GM18502 (cell line): Measurements from ENCODE around the gene ZNF785.

Experiments used
- ATAC-seq: cut with Tn5 transposase; IDR thresholded peaks from one replicate; pipeline ENCODE4 v1.9.1; 2021; ENCODE audit warnings: mild to moderate bottlenecking; ENCODE audit not compliant: unreplicated experiment, poor library complexity

Gene ZNF785

GRCh38 chr16:30567160-30567990 lies 18.1 kb downstream of the ZNF785 start:
- no peak for ATAC-seq

GRCh38 chr16:30566531-30566930 lies 19.0 kb downstream of the ZNF785 start:
- no peak for ATAC-seq

- ATAC-seq = no peak
Observed at GRCh38 chr16:30565984-30566383, 19.5 kb downstream of the ZNF785 start.

- no peak for ATAC-seq
Observed at GRCh38 chr16:30565526-30565925, 20.0 kb downstream of the ZNF785 start.

GRCh38 chr16:30562021-30562420 lies 23.5 kb downstream of the ZNF785 start:
- no peak for ATAC-seq

GRCh38 chr16:30561089-30561816 lies 24.2 kb downstream of the ZNF785 start:
- ATAC-seq = no peak

GRCh38 chr16:30559690-30560089 lies 25.8 kb downstream of the ZNF785 start:
- ATAC-seq = no peak

- no peak for ATAC-seq
Observed at GRCh38 chr16:30558789-30559377, 26.6 kb downstream of the ZNF785 start.

- peak; percentile 88 for ATAC-seq
Observed at GRCh38 chr16:30557957-30558788, 27.3 kb downstream of the ZNF785 start, which contains the start of gene ZNF764. Gene ZNF764, minus strand, starts transcription at chr16:30558374. Its CDS starts 192 bp downstream, at chr16:30558182.

- ATAC-seq = no peak
Observed at GRCh38 chr16:30557707-30557956, 27.9 kb downstream of the ZNF785 start.

- no peak for ATAC-seq
Observed at GRCh38 chr16:30556125-30556473, 29.4 kb downstream of the ZNF785 start.

- no peak for ATAC-seq
Observed at GRCh38 chr16:30555315-30556124, 30.0 kb downstream of the ZNF785 start.

GRCh38 chr16:30554557-30555314 lies 30.8 kb downstream of the ZNF785 start:
- no peak for ATAC-seq

- no peak for ATAC-seq
Observed at GRCh38 chr16:30553393-30553899, 32.1 kb downstream of the ZNF785 start.

- no peak for ATAC-seq
Observed at GRCh38 chr16:30552956-30553355, 32.5 kb downstream of the ZNF785 start.

GRCh38 chr16:30551781-30552180 lies 33.7 kb downstream of the ZNF785 start:
- ATAC-seq = no peak

GRCh38 chr16:30548416-30549253 lies 36.9 kb downstream of the ZNF785 start:
- ATAC-seq = no peak

GRCh38 chr16:30546115-30546514 lies 39.4 kb downstream of the ZNF785 start:
- ATAC-seq = no peak
